Measurements from ENCODE around the gene DNAJC1.

DNA sequence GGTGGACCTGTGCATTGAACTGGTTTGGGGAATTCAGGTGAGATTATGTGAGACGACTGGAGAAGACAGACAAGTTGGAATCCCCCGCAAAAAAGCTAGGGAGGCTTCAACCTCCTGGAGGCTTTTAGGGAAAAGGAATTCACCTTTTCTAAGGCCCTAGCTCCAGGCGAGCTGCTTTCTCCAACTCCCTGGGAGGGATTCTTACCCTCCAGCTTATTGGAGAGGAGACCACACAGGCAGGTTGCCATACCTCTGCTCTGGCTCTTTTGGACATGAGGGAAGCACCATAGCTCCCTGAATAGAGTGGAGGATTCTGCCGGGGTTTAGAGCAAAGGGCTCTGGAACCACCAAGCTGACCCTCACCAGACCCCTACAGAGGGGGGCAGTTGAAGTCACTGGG lies 255.7 kb downstream of the DNAJC1 start:
- TF ChIP-seq, protein P1, sequence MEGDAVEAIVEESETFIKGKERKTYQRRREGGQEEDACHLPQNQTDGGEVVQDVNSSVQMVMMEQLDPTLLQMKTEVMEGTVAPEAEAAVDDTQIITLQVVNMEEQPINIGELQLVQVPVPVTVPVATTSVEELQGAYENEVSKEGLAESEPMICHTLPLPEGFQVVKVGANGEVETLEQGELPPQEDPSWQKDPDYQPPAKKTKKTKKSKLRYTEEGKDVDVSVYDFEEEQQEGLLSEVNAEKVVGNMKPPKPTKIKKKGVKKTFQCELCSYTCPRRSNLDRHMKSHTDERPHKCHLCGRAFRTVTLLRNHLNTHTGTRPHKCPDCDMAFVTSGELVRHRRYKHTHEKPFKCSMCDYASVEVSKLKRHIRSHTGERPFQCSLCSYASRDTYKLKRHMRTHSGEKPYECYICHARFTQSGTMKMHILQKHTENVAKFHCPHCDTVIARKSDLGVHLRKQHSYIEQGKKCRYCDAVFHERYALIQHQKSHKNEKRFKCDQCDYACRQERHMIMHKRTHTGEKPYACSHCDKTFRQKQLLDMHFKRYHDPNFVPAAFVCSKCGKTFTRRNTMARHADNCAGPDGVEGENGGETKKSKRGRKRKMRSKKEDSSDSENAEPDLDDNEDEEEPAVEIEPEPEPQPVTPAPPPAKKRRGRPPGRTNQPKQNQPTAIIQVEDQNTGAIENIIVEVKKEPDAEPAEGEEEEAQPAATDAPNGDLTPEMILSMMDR (conservative IDR thresholded peaks at IDR 0.05; ENCODE audit: low read depth, low read length): no peak
- TF ChIP-seq RAD21 (IDR thresholded peaks at IDR 0.05; ENCODE audit: low read length): no peak
- no peak for TF ChIP-seq SMC3 (IDR thresholded peaks at IDR 0.05; ENCODE audit: low read depth, low read length)
- no peak for TF ChIP-seq POLR2A (IDR thresholded peaks at IDR 0.05; ENCODE audit: low read depth, low read length)
- TF ChIP-seq USF2 (IDR thresholded peaks at IDR 0.05; ENCODE audit: low read depth, low read length): no peak
- TF ChIP-seq CEBPB (IDR thresholded peaks at IDR 0.05; ENCODE audit: low read depth, low read length): no peak
- TF ChIP-seq MXI1 (IDR thresholded peaks at IDR 0.05; ENCODE audit: borderline replicate concordance, low read depth, low read length): no peak
- no peak for TF ChIP-seq FOS (IDR thresholded peaks at IDR 0.05; ENCODE audit: low read depth, low read length)

Measured in IMR-90 (cell line).